NCI-H748 treated with DMSO at 0.1 percent for 48 hours (cell line): ENCODE results near the gene RPS6KA2.
"Not testable (repeated sequence)": the region's sequence is repeated elsewhere in the genome, so short reads cannot be mapped to it uniquely, and the experiment has no call there.

Experiments
- DNase-seq: peaks from one replicate; lab custom pipeline; 2025; lab: John Stamatoyannopoulos, UW

RPS6KA2 gene

GRCh38 chr6:166529586-166529985 is 97.5 kb downstream of the RPS6KA2 start:
- DNase-seq = no peak

- not testable (repeated sequence) for DNase-seq
Observed at GRCh38 chr6:166529058-166529457, 98.0 kb downstream of the RPS6KA2 start.

- DNase-seq = no peak
Observed at GRCh38 chr6:166527849-166528248, 99.2 kb downstream of the RPS6KA2 start.

GRCh38 chr6:166526937-166527336 is 100.1 kb downstream of the RPS6KA2 start:
- DNase-seq = no peak

- DNase-seq = no peak
Observed at GRCh38 chr6:166525567-166525966, 101.5 kb downstream of the RPS6KA2 start.

GRCh38 chr6:166523782-166524559 is 103.1 kb downstream of the RPS6KA2 start:
- no peak for DNase-seq

- no peak for DNase-seq
Observed at GRCh38 chr6:166520905-166521834, 105.9 kb downstream of the RPS6KA2 start.

- DNase-seq = no peak
Observed at GRCh38 chr6:166516251-166516884, 110.7 kb downstream of the RPS6KA2 start.

- no peak for DNase-seq
Observed at GRCh38 chr6:166515072-166515810, 111.8 kb downstream of the RPS6KA2 start.

GRCh38 chr6:166514196-166514595 is 112.9 kb downstream of the RPS6KA2 start:
- no peak for DNase-seq

GRCh38 chr6:166512567-166512966 is 114.5 kb downstream of the RPS6KA2 start:
- DNase-seq = no peak

GRCh38 chr6:166511316-166511715 is 115.7 kb downstream of the RPS6KA2 start:
- no peak for DNase-seq

GRCh38 chr6:166509193-166509592 is 117.9 kb downstream of the RPS6KA2 start:
- DNase-seq = no peak

GRCh38 chr6:166508726-166509125 is 118.3 kb downstream of the RPS6KA2 start:
- no peak for DNase-seq

GRCh38 chr6:166507809-166508564 is 119.1 kb downstream of the RPS6KA2 start:
- no peak for DNase-seq

GRCh38 chr6:166507380-166507779 is 119.7 kb downstream of the RPS6KA2 start:
- no peak for DNase-seq

GRCh38 chr6:166505133-166505905 is 121.7 kb downstream of the RPS6KA2 start:
- DNase-seq = no peak

GRCh38 chr6:166504100-166504499 is 123.0 kb downstream of the RPS6KA2 start:
- no peak for DNase-seq

GRCh38 chr6:166503167-166503744 is 123.8 kb downstream of the RPS6KA2 start:
- no peak for DNase-seq

GRCh38 chr6:166502453-166502852 is 124.6 kb downstream of the RPS6KA2 start:
- DNase-seq = no peak
